ENCODE data around the gene GSAP.

GRCh38 chr7:77339726-77340125 is 76.4 kb downstream of the GSAP start:
- TF ChIP-seq EP300 (IDR thresholded peaks at IDR 0.05; ENCODE audit: borderline replicate concordance in 1 of 2, low read depth in 1 of 2, low read length in 1 of 2) (no peak), RFX5 (IDR thresholded peaks at IDR 0.05; ENCODE audit: low read length) (no peak), CTCF (IDR thresholded peaks at IDR 0.05) (no peak), CHD2 (IDR thresholded peaks at IDR 0.05; ENCODE audit: low read length, partially characterized antibody) (no peak), USF1 (IDR thresholded peaks at IDR 0.05; ENCODE audit: borderline replicate concordance, low read depth) (no peak), POLR2AphosphoS5 (IDR thresholded peaks at IDR 0.05; ENCODE audit: low read depth, low read length) (no peak), RAD21 (IDR thresholded peaks at IDR 0.05; ENCODE audit: low read length) (no peak), USF2 (IDR thresholded peaks at IDR 0.05; ENCODE audit: borderline replicate concordance, low read depth, low read length) (no peak), TEAD4 (IDR thresholded peaks at IDR 0.05; ENCODE audit: borderline replicate concordance, insufficient read depth) (no peak), YY1 (IDR thresholded peaks at IDR 0.05; ENCODE audit: low read depth) (no peak), EZH2phosphoT487 (IDR thresholded peaks at IDR 0.05; ENCODE audit: borderline replicate concordance, low read depth) (no peak), MAX (IDR thresholded peaks at IDR 0.05; ENCODE audit: low read depth) (no peak), FOSL2 (IDR thresholded peaks at IDR 0.05; ENCODE audit: borderline replicate concordance, low read depth) (no peak), RCOR1 (IDR thresholded peaks at IDR 0.05; ENCODE audit: low read length) (no peak)
